COLO668 (cell line): ENCODE data around the gene BLTP1.
"Not testable (repeated sequence)": the region's sequence is repeated elsewhere in the genome, so short reads cannot be mapped to it uniquely, and the experiment has no call there.

ENCODE experiments used
- DNase-seq: peaks from one replicate; lab custom pipeline; 2025; ENCODE audit not compliant: unreplicated experiment; lab: John Stamatoyannopoulos, UW

Gene BLTP1, protein sequence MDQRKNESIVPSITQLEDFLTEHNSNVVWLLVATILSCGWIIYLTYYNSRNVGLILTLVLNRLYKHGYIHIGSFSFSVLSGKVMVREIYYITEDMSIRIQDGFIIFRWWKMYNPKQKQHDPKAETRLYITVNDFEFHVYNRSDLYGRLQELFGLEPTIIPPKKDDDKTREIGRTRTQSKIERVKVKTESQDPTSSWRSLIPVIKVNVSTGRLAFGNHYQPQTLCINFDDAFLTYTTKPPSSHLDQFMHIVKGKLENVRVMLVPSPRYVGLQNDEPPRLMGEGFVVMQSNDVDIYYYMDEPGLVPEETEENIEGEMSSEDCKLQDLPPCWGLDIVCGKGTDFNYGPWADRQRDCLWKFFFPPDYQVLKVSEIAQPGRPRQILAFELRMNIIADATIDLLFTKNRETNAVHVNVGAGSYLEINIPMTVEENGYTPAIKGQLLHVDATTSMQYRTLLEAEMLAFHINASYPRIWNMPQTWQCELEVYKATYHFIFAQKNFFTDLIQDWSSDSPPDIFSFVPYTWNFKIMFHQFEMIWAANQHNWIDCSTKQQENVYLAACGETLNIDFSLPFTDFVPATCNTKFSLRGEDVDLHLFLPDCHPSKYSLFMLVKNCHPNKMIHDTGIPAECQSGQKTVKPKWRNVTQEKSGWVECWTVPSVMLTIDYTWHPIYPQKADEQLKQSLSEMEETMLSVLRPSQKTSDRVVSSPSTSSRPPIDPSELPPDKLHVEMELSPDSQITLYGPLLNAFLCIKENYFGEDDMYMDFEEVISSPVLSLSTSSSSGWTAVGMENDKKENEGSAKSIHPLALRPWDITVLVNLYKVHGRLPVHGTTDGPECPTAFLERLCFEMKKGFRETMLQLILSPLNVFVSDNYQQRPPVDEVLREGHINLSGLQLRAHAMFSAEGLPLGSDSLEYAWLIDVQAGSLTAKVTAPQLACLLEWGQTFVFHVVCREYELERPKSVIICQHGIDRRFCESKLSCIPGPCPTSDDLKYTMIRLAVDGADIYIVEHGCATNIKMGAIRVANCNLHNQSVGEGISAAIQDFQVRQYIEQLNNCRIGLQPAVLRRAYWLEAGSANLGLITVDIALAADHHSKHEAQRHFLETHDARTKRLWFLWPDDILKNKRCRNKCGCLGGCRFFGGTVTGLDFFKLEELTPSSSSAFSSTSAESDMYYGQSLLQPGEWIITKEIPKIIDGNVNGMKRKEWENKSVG (N-terminal part only)

DNA sequence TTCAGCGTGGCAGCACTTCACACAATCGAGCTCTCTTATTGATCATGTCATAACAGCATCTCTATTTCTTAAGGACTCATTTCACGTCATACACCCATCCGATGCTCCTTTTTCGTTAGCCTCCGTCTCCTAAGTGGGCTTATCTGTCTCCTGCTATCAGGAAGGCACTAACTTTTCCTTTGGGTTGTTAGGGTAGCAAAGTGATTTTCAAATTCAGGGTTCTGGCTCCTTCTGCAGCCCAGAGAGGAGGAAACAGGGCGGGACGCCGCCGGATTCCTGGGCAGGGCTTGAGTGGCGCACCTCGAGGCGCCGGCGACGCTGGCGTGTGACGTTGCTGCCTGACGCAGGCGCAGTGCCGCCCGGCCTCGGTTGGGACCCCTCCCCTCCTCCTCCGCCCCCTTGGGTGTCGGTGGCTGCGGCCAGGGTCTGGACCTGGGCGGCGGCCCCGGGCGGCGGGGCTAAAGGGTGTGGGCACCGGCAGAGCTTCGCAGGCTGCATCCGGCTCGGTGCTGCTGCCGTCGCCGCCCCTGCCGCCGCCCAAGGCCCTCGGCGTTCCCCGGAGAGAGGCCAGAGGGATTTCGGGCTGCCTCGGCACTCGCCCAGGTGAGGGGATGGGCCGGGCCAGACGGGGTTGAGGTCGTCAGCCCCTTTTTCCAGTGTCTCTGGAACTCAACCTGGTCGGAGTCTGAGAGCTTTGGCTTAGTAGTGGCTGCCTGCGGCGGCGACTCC is at the start of gene BLTP1:
Gene BLTP1 (plus strand): TSS at position 350 of the 729 bp plus-strand sequence. CDS start 18,317 bp downstream, outside the sequence.
- DNase-seq = peak; percentile 89

DNA sequence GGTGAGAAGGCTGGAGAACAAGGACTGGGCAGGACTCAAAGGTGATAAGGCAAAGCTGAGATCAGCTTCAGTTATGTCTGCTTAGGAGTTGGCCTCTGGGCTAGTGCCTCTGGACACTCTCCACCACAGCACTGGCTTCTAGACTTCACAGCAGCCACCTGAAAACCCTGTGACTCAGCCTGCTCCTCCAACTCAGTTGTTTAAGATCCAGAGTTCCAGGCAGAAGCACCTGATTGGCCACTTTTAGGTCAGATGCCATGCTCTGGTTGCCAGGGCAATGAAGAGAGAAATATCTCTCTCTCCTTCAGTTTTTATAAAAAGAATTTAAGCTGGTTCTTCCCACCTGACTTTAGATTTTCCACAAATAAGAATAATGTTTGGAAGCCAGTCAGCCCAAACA is 47.9 kb upstream of the BLTP1 start:
- no peak for DNase-seq

- no peak for DNase-seq
Measured at GRCh38 chr4:122107680-122108079, 44.5 kb upstream of the BLTP1 start.

- not testable (repeated sequence) for DNase-seq
Measured at GRCh38 chr4:122110304-122110703, 41.8 kb upstream of the BLTP1 start.

DNA sequence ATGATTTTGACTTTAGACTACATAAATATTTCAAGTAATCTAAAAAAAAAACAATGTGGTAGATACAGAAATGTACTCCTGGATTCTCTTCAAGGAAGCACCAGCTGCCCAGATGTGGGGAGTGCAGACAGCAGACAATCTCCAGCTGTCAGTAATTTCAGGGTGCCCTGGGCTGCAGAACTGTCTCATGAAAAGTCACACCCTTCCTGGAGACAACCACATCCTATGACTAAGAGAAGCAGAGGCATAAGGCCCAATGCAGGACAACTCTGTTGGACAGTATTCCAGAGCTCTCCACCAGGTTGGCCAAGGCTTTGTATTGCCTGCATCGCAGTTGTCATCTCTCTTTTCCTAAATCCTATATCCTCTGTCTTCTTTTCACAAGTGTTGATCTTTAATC is 34.4 kb upstream of the BLTP1 start:
- DNase-seq = no peak

DNA sequence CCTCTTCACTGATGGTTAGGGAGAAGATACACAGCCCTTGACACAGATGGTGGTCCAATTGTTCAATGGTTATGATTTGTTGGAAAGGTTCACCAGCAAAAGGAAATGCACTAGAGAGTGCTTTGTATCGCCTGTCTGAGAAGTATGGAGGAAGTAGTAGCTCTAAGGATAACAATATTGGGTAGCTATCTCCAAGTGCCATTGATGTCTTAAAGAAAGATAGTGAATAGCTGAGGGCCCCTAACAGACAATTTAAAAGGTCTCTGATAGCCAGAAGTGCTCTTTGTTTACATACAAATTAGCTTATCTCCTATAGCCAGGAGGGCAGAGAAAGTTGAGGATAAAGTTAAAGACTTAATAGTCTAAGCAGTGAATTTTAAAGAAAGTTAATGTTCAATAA is 33.9 kb upstream of the BLTP1 start:
- no peak for DNase-seq

GRCh38 chr4:122119739-122120138 is 32.4 kb upstream of the BLTP1 start:
- no peak for DNase-seq

DNA sequence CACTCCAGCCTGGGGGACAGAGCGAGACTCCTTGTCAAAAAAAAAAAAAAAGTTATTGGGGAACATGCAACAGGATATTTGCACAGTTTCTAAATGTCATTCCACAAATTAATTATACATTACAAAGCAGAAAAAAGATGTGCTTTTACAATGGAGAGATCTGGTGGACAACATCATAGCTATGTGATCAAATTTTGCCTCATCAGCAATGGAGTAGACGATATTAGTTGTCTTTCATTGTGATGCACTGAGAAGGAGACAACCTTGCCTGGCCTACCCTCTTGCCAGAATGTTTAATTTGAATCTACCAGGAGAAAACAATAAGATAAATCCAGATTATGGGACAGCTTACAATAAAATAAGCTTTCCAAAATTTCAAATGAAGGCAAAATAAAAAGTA is 30.5 kb upstream of the BLTP1 start:
- DNase-seq = no peak

GRCh38 chr4:122122083-122122482 is 30.0 kb upstream of the BLTP1 start:
- no peak for DNase-seq

- DNase-seq = no peak
Measured at GRCh38 chr4:122129061-122129460, 23.1 kb upstream of the BLTP1 start.

- DNase-seq = no peak
Measured at GRCh38 chr4:122131562-122132157, 20.5 kb upstream of the BLTP1 start.

DNA sequence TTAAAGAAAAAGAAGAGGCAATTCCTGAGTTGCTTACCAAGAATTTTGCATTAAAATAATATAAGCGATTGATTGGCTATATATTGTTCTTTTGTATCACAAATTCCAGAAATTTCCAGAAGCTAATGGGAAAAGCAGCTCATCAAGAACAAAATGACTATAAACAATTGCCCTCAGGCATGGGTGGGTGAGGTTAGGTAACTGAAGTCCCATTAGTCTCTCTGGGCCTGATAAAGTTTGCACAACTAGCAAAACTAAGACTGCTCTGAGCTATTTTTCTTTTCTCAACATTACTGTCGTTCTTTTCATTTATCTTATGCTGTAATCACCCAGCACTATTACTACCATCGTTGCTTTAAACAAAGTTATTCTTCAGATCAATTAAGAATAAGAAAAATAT is 19.2 kb upstream of the BLTP1 start:
- no peak for DNase-seq

DNA sequence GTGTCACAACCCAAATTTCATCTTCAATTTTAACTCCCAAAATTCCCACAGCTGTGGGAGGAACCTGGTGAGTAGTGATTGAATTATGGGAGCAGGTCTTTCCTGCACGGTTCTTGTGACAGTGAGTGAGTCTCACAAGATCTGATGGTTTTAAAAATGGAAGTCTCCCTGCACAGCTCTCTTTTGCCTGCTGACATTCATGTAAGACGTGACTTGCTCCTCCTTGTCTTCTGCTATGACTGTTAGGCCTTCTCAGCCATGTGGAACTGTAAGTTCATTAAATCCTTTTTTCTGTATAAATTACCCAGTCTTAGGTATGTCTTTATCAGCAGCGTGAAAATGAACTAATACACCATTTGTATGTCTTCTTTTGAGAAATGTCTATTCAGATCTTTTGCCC is 13.0 kb upstream of the BLTP1 start:
- DNase-seq = no peak

DNA sequence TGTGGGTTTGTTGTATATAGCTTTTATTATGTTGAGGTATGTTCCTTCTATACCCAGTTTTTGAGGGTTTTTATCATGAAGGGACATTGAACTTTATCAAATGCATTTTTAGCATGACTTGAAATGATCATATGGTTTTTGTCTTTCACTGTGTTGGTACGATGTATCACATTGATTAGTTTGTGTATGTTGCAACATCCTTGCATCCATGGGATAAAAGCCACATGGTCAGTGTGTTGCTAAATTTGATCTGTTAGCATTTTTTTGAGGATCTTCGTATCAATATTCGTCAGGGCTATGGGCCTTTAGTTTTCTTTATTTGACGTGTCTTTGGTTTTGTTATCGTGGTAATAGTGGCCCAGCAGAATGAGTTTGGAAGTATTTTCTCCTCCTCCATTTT is 11.3 kb upstream of the BLTP1 start:
- DNase-seq = no peak

DNA sequence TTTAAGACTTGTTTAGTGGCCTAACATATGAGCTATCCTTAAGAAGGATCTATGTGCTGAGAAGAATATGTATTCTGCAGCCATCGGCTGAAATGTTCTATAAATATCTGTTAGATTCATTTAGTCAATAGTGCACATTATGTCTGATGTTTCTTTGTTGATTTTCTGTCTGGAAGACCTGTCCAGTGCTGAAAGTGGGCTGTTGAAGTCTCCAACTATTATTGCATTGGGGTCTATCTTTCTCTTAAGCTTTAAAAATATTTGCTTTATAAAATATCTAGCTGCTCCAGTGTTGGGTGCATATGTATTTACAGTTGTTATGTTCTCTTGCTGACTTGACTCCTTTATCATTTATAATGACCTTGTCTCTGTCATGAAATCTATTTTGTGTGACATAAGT is 9.4 kb upstream of the BLTP1 start:
- no peak for DNase-seq

DNA sequence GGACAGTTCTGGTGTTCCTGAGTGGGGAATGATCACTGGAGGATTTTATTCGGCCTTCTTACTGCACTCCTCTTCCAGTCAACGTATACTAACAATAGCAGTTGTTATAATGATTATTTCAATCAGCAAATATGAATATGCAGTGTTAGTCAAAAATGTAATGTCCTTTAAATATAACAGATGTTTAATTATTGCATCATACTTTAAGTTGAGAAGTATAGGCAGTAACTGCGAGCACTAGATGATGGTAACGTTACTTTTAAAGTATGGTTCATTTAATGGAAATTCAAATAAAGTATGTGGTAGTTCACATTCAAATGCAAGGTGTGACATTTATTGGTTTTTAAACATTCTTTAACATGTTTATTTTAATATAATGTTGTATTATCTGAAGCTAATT is 5.5 kb upstream of the BLTP1 start:
- DNase-seq = no peak

DNA sequence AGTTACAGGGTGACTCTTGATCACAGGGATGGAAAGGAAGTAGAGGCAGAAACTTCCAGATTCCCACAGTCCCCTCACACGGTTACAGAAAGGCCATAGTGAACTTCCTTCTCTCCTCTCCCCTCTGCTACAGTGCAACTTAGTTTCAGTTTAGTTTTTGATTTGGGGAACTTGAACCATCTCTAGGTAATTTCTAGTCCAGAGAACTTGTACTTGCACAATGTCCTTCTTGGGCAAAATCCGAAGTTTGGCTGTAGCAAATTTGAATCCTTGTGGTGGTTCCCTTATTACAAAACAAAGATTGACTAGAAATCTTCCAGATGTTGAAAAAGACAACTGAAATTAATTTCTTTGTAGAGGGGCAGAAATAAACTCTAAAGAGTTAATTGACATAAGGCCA is 1.2 kb upstream of the BLTP1 start:
- DNase-seq = no peak

- DNase-seq = peak; percentile 51
Measured at GRCh38 chr4:122152711-122153226, 638 bp downstream of the BLTP1 start.

- no peak for DNase-seq
Measured at GRCh38 chr4:122156819-122157218, 4.7 kb downstream of the BLTP1 start.

- no peak for DNase-seq
Measured at GRCh38 chr4:122163301-122163700, 11.2 kb downstream of the BLTP1 start.
